Measurements from ENCODE around the gene ZP2.

DNA sequence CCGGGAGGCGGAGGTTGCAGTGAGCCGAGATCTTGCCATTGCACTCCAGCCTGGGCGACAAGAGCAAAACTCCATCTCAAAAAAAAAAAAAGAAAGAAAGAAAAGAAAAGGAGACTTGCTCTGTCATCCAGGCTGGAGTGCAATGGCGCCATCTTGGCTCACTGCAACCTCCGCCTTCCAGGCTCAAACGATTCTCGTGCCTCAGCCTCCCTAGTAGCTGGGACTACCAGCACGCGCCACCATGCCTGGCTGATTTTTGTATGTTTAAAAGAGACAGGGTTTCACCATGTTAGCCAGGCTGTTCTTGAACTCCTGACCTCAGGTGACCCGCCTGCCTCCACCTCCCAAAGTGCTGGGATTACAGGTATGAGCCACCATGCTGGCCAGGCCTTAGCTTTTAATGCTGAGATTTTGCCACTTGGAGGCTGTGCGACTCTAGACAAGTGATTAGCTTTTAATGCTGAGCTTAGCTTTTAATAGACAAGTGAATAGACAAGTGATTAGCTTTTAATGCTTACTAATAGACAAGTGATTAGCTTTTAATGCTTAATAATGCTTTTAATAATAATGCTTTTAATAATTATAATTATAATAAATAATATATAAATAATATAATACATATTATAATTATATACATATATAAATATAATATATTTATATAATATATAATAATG is 43.3 kb downstream of the ZP2 start:
- TF ChIP-seq, protein P1, sequence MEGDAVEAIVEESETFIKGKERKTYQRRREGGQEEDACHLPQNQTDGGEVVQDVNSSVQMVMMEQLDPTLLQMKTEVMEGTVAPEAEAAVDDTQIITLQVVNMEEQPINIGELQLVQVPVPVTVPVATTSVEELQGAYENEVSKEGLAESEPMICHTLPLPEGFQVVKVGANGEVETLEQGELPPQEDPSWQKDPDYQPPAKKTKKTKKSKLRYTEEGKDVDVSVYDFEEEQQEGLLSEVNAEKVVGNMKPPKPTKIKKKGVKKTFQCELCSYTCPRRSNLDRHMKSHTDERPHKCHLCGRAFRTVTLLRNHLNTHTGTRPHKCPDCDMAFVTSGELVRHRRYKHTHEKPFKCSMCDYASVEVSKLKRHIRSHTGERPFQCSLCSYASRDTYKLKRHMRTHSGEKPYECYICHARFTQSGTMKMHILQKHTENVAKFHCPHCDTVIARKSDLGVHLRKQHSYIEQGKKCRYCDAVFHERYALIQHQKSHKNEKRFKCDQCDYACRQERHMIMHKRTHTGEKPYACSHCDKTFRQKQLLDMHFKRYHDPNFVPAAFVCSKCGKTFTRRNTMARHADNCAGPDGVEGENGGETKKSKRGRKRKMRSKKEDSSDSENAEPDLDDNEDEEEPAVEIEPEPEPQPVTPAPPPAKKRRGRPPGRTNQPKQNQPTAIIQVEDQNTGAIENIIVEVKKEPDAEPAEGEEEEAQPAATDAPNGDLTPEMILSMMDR (IDR thresholded peaks at IDR 0.05): no peak
- no peak for TF ChIP-seq POLR2A (IDR thresholded peaks at IDR 0.05)

All from testis (tissue), 2 donors.